SJSA1 (cell line): ENCODE data around the gene CCNL1. TPM values are rescaled to one million over a fixed set of nuclear protein-coding genes. Genes with fewer than 3 reads are reported as not detected.

Experiments used
- DNase-seq, 2 experiments: peaks; one replicate each; pipeline ENCODE4 v3.0.0-alpha.2; 2015 to 2020; ENCODE audit warnings: low spot score in 2 of 2, low read depth in 1 of 2
- H3K27ac ChIP-seq: fragments of 250-450 bp; sonication (Bioruptor Pico); 2 replicates; pipeline ENCODE4 v1.5.1; 2020; ENCODE audit warnings: mild to moderate bottlenecking, moderate library complexity
- H3K27me3 ChIP-seq: fragments of 250-450 bp; sonication (Bioruptor Pico); replicated peaks from 2 replicates; pipeline ENCODE4 v1.5.1; 2020; ENCODE audit warnings: mild to moderate bottlenecking, moderate library complexity
- H3K36me3 ChIP-seq: fragments of 250-450 bp; sonication (Bioruptor Pico); 2 replicates; pipeline ENCODE4 v1.5.1; 2020; ENCODE audit warnings: mild to moderate bottlenecking
- H3K4me1 ChIP-seq: fragments of 250-450 bp; sonication (Bioruptor Pico); replicated peaks from 2 replicates; pipeline ENCODE4 v1.6.1; 2021; ENCODE audit warnings: mild to moderate bottlenecking
- H3K4me3 ChIP-seq: fragments of 250-450 bp; sonication (Bioruptor Pico); 2 replicates; pipeline ENCODE4 v1.5.1; 2020; ENCODE audit warnings: mild to moderate bottlenecking
- H3K9me3 ChIP-seq: fragments of 250-450 bp; sonication (Bioruptor Pico); replicated peaks from 2 replicates; pipeline ENCODE4 v1.5.1; 2020; ENCODE audit warnings: mild to moderate bottlenecking
- total RNA-seq: library from RNA; depleted of rRNA; stranded (reverse); fragments of >200 nt; shearing (Covaris generic); gene quantifications from 2 replicates; pipeline ENCODE4 v1.2.3, GENCODE V29; 2014

The CCNL1 gene
- total RNA-seq, 1 experiment from 2014 or later: 65.1 TPM

GRCh38 chr3:157147099-157147803 is 12.7 kb downstream of the CCNL1 start:
- Histone ChIP-seq H3K27ac (no peak overlapping the region), H3K36me3 (peaks cover 89% of the 10 kb centered on the region), H3K9me3 (no peaks in the 10 kb centered on the region), H3K27me3 (peaks cover 6% of the 10 kb centered on the region; the same call in 1 of the 2 replicates), H3K4me1 (no peaks in the 10 kb centered on the region), H3K4me3 (no peak overlapping the region)
- no peak for DNase-seq

GRCh38 chr3:157145606-157146322 is 14.2 kb downstream of the CCNL1 start:
- peaks cover 77% of the 10 kb centered on the region for H3K36me3 ChIP-seq
- H3K4me3 ChIP-seq: no peak overlapping the region
- no peak overlapping the region for H3K27ac ChIP-seq
- no peak for DNase-seq
- no peaks in the 10 kb centered on the region for H3K4me1 ChIP-seq
- peaks cover 6% of the 10 kb centered on the region; the same call in 1 of the 2 replicates for H3K27me3 ChIP-seq
- no peaks in the 10 kb centered on the region for H3K9me3 ChIP-seq

- Histone ChIP-seq H3K4me3 (no peak overlapping the region), H3K27ac (no peak overlapping the region), H3K36me3 (peaks cover 43% of the 10 kb centered on the region), H3K27me3 (peaks cover 6% of the 10 kb centered on the region; the same call in 1 of the 2 replicates), H3K9me3 (no peaks in the 10 kb centered on the region), H3K4me1 (0 out of 2 replicates have a peak, but pooled peaks cover 1% of the 10 kb centered on the region)
- no peak for DNase-seq
Observed at GRCh38 chr3:157142315-157142714, 17.6 kb downstream of the CCNL1 start.

- Histone ChIP-seq H3K9me3 (no peaks in the 10 kb centered on the region), H3K27me3 (no peaks in the 10 kb centered on the region), H3K27ac (no peak overlapping the region), H3K36me3 (peaks cover 22% of the 10 kb centered on the region), H3K4me3 (no peak overlapping the region), H3K4me1 (peaks cover 13% of the 10 kb centered on the region; the same call in 1 of the 2 replicates)
- no peak for DNase-seq
Observed at GRCh38 chr3:157139938-157140534, 19.9 kb downstream of the CCNL1 start.

- peaks cover 3% of the 10 kb centered on the region; the same call in 1 of the 2 replicates for H3K36me3 ChIP-seq
- H3K4me3 ChIP-seq: no peak overlapping the region
- no peak overlapping the region for H3K27ac ChIP-seq
- H3K9me3 ChIP-seq: no peaks in the 10 kb centered on the region
- peaks cover 26% of the 10 kb centered on the region for H3K4me1 ChIP-seq
- no peaks in the 10 kb centered on the region for H3K27me3 ChIP-seq
- DNase-seq: no peak
Observed at GRCh38 chr3:157136647-157137387, 23.1 kb downstream of the CCNL1 start.

- Histone ChIP-seq H3K4me1 (peaks cover 36% of the 10 kb centered on the region), H3K27me3 (no peaks in the 10 kb centered on the region), H3K36me3 (no peaks in the 10 kb centered on the region; the same call in 1 of the 2 replicates), H3K4me3 (no peak overlapping the region), H3K9me3 (no peaks in the 10 kb centered on the region), H3K27ac (no peak overlapping the region)
- DNase-seq: no peak
Observed at GRCh38 chr3:157135671-157136396, 24.1 kb downstream of the CCNL1 start.

GRCh38 chr3:157134620-157135191 is 25.2 kb downstream of the CCNL1 start:
- no peaks in the 10 kb centered on the region for H3K9me3 ChIP-seq
- no peak overlapping the region for H3K27ac ChIP-seq
- H3K4me1 ChIP-seq: peaks cover 47% of the 10 kb centered on the region
- H3K27me3 ChIP-seq: no peaks in the 10 kb centered on the region
- DNase-seq: no peak
- H3K4me3 ChIP-seq: no peak overlapping the region
- no peaks in the 10 kb centered on the region; the same call in 1 of the 2 replicates for H3K36me3 ChIP-seq

GRCh38 chr3:157133434-157134320 is 26.3 kb downstream of the CCNL1 start:
- H3K4me1 ChIP-seq: peaks cover 57% of the 10 kb centered on the region
- no peak overlapping the region for H3K4me3 ChIP-seq
- no peak overlapping the region for H3K27ac ChIP-seq
- H3K9me3 ChIP-seq: no peaks in the 10 kb centered on the region
- DNase-seq: no peak
- H3K36me3 ChIP-seq: no peaks in the 10 kb centered on the region; the same call in 1 of the 2 replicates
- H3K27me3 ChIP-seq: no peaks in the 10 kb centered on the region

GRCh38 chr3:157132936-157133335 is 27.0 kb downstream of the CCNL1 start:
- peaks cover 65% of the 10 kb centered on the region for H3K4me1 ChIP-seq
- no peaks in the 10 kb centered on the region for H3K36me3 ChIP-seq
- DNase-seq: no peak
- no peak overlapping the region for H3K4me3 ChIP-seq
- no peaks in the 10 kb centered on the region for H3K9me3 ChIP-seq
- no peaks in the 10 kb centered on the region for H3K27me3 ChIP-seq
- no peak overlapping the region for H3K27ac ChIP-seq

GRCh38 chr3:157132341-157132740 is 27.6 kb downstream of the CCNL1 start:
- H3K36me3 ChIP-seq: no peaks in the 10 kb centered on the region
- H3K4me3 ChIP-seq: no peak overlapping the region
- no peak for DNase-seq

GRCh38 chr3:157131861-157132260 is 28.1 kb downstream of the CCNL1 start:
- Histone ChIP-seq H3K36me3 (no peaks in the 10 kb centered on the region), H3K4me3 (no peak overlapping the region), H3K4me1 (peaks cover 68% of the 10 kb centered on the region), H3K27me3 (no peaks in the 10 kb centered on the region), H3K9me3 (no peaks in the 10 kb centered on the region), H3K27ac (no peak overlapping the region)
- DNase-seq: no peak

More at GRCh38 chr3:157132341-157132740, 27.6 kb downstream of the CCNL1 start:
- peaks cover 70% of the 10 kb centered on the region for H3K4me1 ChIP-seq
- H3K27ac ChIP-seq: no peak overlapping the region
- no peaks in the 10 kb centered on the region for H3K9me3 ChIP-seq
- H3K27me3 ChIP-seq: no peaks in the 10 kb centered on the region
